Mucosa of rectum (tissue), 2 donors: ENCODE results near the gene ZNF23.

Experiments used
- H3K27ac ChIP-seq, 2 donors: one replicate each; pipeline ENCODE4 v1.7.0; 2013; ENCODE audit warnings: inconsistent platforms in 2 of 2, low read depth in 2 of 2, low read length in 2 of 2
- H3K27me3 ChIP-seq, 2 donors: one replicate each; pipeline ENCODE4 v1.7.0; 2013; ENCODE audit warnings: low read length in 2 of 2; ENCODE audit not compliant: control insufficient read depth in 2 of 2, insufficient read depth in 2 of 2
- H3K36me3 ChIP-seq, 2 donors: one replicate each; pipeline ENCODE4 v1.7.0; 2013; ENCODE audit warnings: low read length in 2 of 2; ENCODE audit not compliant: control insufficient read depth in 2 of 2, insufficient read depth in 2 of 2
- H3K4me1 ChIP-seq, 2 donors: one replicate each; pipeline ENCODE4 v1.7.0; 2013; ENCODE audit warnings: low read length in 2 of 2, mild to moderate bottlenecking in 1 of 2; ENCODE audit not compliant: control insufficient read depth in 2 of 2, insufficient read depth in 2 of 2
- H3K4me3 ChIP-seq, 2 donors: one replicate each; pipeline ENCODE4 v1.7.0; 2013; ENCODE audit warnings: low read length in 2 of 2
- H3K9ac ChIP-seq, 2 donors: one replicate each; pipeline ENCODE4 v1.7.0; 2013; ENCODE audit warnings: low read length in 2 of 2, low read depth in 1 of 2, mild to moderate bottlenecking in 1 of 2
- H3K9me3 ChIP-seq, 2 donors: one replicate each; pipeline ENCODE4 v1.7.0; 2013; ENCODE audit warnings: low read length in 2 of 2; ENCODE audit not compliant: control insufficient read depth in 2 of 2
- donor health status: healthy.
- donor health status: Normal muscosa, but diverticular disease.

ZNF23 gene

DNA sequence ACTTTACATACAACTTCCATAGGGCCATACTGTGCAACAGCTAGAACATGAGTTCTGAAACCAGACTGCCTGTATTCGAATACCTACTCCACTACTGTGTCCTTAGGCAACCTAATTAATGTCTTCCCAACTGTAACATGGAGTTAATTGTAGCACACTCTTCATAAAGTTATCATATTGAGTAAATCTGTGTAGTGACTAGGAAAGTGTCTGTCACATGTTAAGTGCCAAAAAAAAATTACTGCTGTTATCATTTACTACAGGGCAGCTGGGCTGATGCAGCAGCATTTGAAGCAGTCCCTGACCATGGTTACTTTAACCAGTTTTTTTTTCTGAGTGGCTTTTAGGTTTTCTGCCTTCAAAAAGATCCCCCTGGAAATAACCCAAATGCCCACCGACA lies 10.9 kb upstream of the ZNF23 start:
- no peak overlapping the region for H3K4me3 ChIP-seq
- H3K36me3 ChIP-seq, result peaks cover 22 to 24% of the 10 kb centered on the region in 2 donors
- H3K4me1 ChIP-seq, result no peaks in the 10 kb centered on the region
- no peak overlapping the region for H3K27ac ChIP-seq
- no peaks in the 10 kb centered on the region for H3K27me3 ChIP-seq
- no peak overlapping the region for H3K9ac ChIP-seq
- no peaks in the 10 kb centered on the region for H3K9me3 ChIP-seq

- Histone ChIP-seq H3K36me3 (peaks cover 15 to 20% of the 10 kb centered on the region in 2 donors), H3K9ac (no peak overlapping the region), H3K4me3 (no peak overlapping the region), H3K4me1 (no peaks in the 10 kb centered on the region), H3K27ac (no peak overlapping the region), H3K9me3 (no peaks in the 10 kb centered on the region), H3K27me3 (no peaks in the 10 kb centered on the region)
Observed at GRCh38 chr16:71472051-71472450, 10.0 kb upstream of the ZNF23 start.

DNA sequence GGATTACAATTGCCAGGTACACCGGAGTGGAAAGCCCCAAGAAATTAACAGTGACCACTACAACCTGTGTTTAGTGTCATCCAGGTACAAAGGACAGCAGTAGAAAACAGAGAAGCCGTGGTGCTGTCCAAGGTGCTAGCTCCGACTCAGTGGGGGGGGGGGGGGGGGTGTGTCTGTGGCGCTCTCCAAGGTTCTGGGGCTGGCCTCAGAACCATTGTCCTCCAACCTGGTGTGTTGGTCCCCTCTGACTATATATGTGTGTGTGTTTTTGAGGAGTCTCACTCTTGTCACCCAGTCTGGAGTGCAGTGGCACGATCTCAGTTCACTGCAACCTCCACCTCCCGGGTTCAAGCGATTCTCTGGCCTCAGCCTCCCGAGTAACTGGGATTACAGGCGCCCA lies 5.8 kb upstream of the ZNF23 start:
- Histone ChIP-seq H3K27me3 (no peaks in the 10 kb centered on the region), H3K4me1 (no peaks in the 10 kb centered on the region), H3K4me3 (no peak overlapping the region), H3K9me3 (no peaks in the 10 kb centered on the region), H3K9ac (no peak overlapping the region), H3K27ac (no peak overlapping the region), H3K36me3 (peaks cover 0 to 3% of the 10 kb centered on the region in 2 donors)

- Histone ChIP-seq H3K4me1 (peaks cover 10 to 11% of the 10 kb centered on the region in 2 donors), H3K27me3 (no peaks in the 10 kb centered on the region), H3K27ac (no peak overlapping the region), H3K9me3 (no peaks in the 10 kb centered on the region), H3K4me3 (no peak overlapping the region), H3K9ac (no peak overlapping the region), H3K36me3 (no peaks in the 10 kb centered on the region)
Observed at GRCh38 chr16:71464231-71464630, 2.2 kb upstream of the ZNF23 start.

DNA sequence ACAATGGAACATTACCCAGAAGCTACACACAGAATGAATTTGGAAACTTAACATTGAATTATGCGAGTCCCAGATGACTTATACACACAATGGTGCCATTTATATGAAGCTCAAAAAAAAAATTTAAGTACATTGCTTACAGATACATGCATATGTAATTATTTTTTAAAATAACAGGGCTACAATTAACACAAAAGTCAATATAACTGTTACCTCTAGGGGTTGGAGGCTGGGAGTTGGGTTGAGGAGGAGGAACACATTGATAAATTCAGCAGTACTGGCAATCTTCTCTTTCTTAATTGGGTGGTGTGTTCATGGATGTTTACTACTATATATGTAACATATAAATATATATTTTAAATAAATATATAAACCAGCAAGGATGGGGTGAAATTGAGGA lies 1.1 kb downstream of the ZNF23 start:
- Histone ChIP-seq H3K27ac (no peak overlapping the region), H3K4me3 (peak overlapping the region in 1 of 2 donors; percentile 97)

GRCh38 chr16:71460236-71460635 lies 1.8 kb downstream of the ZNF23 start:
- H3K4me3 ChIP-seq, result no peak overlapping the region
- H3K9me3 ChIP-seq, result no peaks in the 10 kb centered on the region
- no peak overlapping the region for H3K27ac ChIP-seq
- H3K9ac ChIP-seq, result no peak overlapping the region
- no peaks in the 10 kb centered on the region for H3K27me3 ChIP-seq
- H3K4me1 ChIP-seq, result peaks cover 10 to 11% of the 10 kb centered on the region in 2 donors
- H3K36me3 ChIP-seq, result peaks cover 6 to 10% of the 10 kb centered on the region in 2 donors

More for the DNA sequence above, 1.1 kb downstream of the ZNF23 start:
- Histone ChIP-seq H3K36me3 (peaks cover 2 to 6% of the 10 kb centered on the region in 2 donors), H3K27me3 (no peaks in the 10 kb centered on the region), H3K9ac (no peak overlapping the region), H3K4me1 (peaks cover 10 to 11% of the 10 kb centered on the region in 2 donors), H3K9me3 (no peaks in the 10 kb centered on the region)

- Histone ChIP-seq H3K4me3 (no peak overlapping the region), H3K27me3 (no peaks in the 10 kb centered on the region), H3K36me3 (peaks cover 10 to 13% of the 10 kb centered on the region in 2 donors), H3K4me1 (peaks cover 10 to 11% of the 10 kb centered on the region in 2 donors), H3K9ac (no peak overlapping the region), H3K27ac (no peak overlapping the region), H3K9me3 (no peaks in the 10 kb centered on the region)
Observed at GRCh38 chr16:71459510-71459909, 2.5 kb downstream of the ZNF23 start.

GRCh38 chr16:71456801-71457200 lies 5.2 kb downstream of the ZNF23 start:
- Histone ChIP-seq H3K9ac (no peak overlapping the region), H3K27ac (no peak overlapping the region), H3K36me3 (peaks cover 34 to 37% of the 10 kb centered on the region in 2 donors), H3K4me1 (peaks cover 5% of the 10 kb centered on the region in 2 donors), H3K4me3 (no peak overlapping the region), H3K27me3 (no peaks in the 10 kb centered on the region), H3K9me3 (peaks cover 5% of the 10 kb centered on the region in 2 donors)

GRCh38 chr16:71453036-71453435 lies 9.0 kb downstream of the ZNF23 start:
- Histone ChIP-seq H3K27me3 (no peaks in the 10 kb centered on the region), H3K36me3 (peaks cover 64% of the 10 kb centered on the region in 2 donors), H3K27ac (no peak overlapping the region), H3K4me3 (no peak overlapping the region), H3K9me3 (peaks cover 25 to 27% of the 10 kb centered on the region in 2 donors), H3K4me1 (no peaks in the 10 kb centered on the region), H3K9ac (no peak overlapping the region)

DNA sequence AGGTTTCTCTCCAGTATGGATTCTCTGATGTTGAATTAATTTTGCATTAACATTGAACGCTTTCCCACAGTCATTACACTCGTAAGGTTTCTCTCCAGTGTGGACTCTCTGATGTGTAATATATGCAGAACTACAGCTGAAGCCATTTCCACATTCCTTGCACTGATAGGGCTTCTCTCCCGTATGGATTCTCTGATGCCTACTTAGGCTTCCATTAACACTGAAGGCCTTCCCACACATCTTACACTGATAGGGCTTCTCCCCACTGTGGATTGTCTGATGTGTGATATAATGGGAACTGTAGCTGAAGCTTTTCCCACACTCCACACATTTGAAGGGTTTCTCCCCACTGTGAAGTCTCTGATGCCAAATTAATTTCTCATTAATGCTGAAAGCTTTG lies 13.0 kb downstream of the ZNF23 start:
- Histone ChIP-seq H3K36me3 (peaks cover 48 to 52% of the 10 kb centered on the region in 2 donors), H3K9me3 (peaks cover 38 to 42% of the 10 kb centered on the region in 2 donors)

More for the DNA sequence above, 13.0 kb downstream of the ZNF23 start:
- H3K9ac ChIP-seq, result no peak overlapping the region
- peak overlapping the region in 1 of 2 donors; percentile 2 for H3K4me3 ChIP-seq
- no peak overlapping the region for H3K27ac ChIP-seq
- no peaks in the 10 kb centered on the region for H3K4me1 ChIP-seq
- H3K27me3 ChIP-seq, result no peaks in the 10 kb centered on the region
